NCI-H2171 (cell line): ENCODE data around the gene ADIPOR2.

ENCODE experiments used
- DNase-seq: peaks from one replicate; lab custom pipeline; 2025; lab: John Stamatoyannopoulos, UW

Gene ADIPOR2, protein sequence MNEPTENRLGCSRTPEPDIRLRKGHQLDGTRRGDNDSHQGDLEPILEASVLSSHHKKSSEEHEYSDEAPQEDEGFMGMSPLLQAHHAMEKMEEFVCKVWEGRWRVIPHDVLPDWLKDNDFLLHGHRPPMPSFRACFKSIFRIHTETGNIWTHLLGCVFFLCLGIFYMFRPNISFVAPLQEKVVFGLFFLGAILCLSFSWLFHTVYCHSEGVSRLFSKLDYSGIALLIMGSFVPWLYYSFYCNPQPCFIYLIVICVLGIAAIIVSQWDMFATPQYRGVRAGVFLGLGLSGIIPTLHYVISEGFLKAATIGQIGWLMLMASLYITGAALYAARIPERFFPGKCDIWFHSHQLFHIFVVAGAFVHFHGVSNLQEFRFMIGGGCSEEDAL

DNA sequence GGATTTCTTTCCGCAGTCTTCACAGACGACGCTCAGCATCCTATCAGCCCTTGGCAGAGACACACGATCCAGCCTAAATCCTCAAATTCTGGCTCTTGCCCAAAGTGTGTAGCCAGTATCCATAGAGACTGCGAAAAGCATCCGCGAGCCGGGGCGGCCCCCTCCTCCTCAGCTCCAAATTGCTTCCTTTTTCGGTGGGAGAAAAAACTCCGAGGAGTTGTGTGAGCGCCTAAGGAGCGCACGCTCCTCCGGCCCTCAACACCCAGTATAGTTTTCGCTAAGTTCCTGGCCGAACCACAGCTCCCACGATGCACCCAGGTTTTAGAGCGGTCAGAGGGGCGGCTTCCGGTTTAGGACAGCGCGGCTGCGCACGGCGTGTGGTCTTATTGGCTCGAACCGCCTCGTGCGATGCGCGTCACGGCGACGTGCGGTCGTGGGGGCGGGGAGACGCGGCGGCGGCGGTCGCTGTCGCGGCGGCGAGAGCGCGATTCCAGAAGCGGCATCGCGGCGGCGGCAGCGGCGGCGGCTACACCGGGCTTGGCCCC is at the start of gene ADIPOR2:
ADIPOR2 (plus strand) TSS at position 493 of the 545 bp plus-strand sequence. CDS start 63,274 bp downstream, outside the sequence.
- peak; percentile 100 for DNase-seq

DNA sequence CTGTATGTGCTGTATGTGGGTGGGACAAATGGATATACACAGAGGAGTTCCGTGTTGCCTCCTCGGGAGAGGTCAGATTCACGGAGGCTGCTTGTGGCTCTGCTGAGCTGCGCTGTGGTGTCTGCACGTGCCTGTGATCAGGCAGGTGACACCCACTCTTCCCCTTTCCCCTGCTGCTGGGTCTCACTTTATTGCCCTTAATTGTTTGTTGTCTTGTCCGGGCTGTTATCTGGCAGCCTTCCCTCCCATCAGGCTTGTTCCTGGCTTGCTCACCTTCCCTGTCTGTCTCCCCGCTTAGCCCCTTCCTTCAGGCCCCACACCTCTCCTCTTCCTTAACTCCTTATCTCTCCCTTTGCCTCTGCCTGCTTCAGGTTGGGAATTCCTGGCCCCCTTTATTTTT is 48.4 kb upstream of the ADIPOR2 start:
- DNase-seq = no peak

DNA sequence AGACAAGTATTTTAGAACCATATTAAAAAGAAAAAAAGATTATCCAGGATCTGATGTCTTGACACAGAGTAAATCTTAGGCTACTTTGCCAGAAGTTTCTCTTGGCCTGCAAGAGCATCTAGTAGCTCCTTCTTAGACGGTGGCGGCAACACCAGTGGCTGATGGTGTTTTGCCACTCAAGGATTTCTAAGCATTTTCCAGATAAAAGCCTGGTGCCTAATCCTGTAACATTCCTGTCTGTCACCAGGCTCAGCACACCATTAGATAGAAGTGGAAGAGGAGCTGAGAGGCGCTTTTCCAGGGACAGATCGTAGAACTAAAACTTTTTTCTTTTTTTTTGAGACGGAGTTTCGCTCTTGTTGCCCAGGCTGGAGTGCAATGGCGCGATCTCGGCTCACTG is 47.8 kb upstream of the ADIPOR2 start:
- no peak for DNase-seq

DNA sequence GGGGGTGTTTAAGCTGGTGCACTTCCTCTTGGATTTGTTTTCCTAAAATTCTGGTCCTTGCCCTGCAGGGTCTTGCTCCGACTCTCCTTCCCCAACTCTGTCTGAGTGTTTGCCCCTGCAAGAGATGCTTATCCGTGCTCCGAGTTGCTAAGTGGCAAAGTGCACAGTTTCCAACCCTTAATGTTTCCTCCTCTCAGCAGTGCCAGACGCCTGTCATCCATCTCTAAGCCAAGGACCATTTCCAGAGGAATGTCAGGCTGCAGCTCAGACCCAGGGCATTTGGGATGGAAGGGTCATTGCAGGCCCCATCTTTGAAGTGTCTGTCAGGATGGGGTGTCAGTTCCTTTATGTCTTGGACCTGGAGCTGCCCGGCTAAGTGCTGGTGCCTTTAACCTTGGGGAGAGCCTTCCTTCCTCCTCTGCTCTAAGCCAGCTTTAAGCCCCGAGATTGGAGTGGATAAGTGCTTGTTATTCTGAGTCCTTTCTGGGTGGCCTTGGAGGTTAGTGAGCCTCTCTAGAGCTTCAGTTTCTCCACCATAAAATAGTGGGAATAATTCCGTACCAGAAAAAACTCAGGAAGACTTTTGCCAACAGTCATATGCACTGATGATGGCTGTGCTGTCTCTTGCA is 46.9 kb upstream of the ADIPOR2 start:
- no peak for DNase-seq

DNA sequence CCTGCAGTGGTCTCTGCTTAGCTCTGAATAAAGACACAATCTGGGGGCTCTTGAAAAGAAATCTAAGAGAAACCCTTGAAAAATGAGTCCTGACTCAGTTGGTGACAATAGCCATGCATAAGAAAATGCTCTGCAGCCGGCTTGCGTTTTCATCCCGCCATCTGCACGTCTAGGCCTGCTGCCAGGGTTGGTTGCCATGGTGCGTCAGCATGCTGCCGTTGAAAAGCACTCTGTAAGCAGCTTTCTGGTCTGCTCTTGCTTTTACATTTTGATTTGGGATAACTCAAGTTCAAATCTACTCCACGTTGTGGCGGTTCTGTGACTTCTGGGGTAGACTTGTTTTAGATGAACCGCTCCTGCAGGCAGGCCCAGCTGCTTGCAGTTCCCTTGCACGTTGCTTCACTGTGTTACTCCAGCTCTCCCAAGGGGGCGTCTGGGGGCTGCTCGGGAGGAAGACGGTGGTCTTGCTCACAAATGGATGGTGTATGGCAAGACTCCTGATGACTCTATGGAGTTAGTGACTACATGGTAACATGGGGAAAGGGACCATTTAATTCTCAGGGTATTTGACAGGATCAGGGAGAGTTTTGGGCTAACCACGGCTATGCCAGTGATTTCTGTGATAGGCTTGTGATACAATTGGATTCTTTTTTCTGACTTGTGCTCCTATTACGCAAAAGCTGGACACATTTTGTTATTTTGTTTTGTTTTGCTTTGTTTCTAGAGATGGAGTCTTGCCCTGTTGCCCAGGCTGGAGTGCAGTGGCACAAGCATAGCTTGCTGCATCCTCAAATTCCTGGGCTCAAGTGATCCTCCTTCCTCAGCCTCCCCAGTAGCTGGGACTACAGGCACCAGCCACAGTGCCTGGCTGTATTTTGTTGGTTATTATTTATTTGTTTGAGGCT is 46.1 kb upstream of the ADIPOR2 start:
- DNase-seq = peak; percentile 96

DNA sequence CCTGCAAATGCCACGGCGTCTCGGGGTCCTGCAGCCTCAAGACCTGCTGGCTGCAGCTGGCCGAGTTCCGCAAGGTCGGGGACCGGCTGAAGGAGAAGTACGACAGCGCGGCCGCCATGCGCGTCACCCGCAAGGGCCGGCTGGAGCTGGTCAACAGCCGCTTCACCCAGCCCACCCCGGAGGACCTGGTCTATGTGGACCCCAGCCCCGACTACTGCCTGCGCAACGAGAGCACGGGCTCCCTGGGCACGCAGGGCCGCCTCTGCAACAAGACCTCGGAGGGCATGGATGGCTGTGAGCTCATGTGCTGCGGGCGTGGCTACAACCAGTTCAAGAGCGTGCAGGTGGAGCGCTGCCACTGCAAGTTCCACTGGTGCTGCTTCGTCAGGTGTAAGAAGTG is 45.1 kb upstream of the ADIPOR2 start:
- no peak for DNase-seq

DNA sequence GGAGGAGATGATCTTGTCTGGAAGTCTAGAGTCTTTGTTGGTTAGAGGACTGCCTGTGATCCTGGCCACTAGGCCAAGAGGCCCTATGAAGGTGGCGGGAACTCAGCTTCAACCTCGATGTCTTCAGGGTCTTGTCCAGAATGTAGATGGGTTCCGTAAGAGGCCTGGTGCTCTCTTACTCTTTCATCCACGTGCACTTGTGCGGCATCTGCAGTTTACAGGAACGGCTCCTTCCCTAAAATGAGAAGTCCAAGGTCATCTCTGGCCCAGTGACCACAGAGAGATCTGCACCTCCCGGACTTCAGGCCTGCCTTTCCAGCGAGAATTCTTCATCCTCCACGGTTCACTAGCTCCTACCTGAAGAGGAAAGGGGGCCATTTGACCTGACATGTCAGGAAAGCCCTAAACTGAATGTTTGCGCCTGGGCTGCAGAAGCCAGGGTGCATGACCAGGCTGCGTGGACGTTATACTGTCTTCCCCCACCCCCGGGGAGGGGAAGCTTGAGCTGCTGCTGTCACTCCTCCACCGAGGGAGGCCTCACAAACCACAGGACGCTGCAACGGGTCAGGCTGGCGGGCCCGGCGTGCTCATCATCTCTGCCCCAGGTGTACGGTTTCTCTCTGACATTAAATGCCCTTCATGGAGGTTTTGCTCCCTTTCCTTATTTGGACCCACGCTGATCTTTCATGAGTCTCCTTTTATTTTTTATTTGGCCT is 44.1 kb upstream of the ADIPOR2 start:
- no peak for DNase-seq

DNA sequence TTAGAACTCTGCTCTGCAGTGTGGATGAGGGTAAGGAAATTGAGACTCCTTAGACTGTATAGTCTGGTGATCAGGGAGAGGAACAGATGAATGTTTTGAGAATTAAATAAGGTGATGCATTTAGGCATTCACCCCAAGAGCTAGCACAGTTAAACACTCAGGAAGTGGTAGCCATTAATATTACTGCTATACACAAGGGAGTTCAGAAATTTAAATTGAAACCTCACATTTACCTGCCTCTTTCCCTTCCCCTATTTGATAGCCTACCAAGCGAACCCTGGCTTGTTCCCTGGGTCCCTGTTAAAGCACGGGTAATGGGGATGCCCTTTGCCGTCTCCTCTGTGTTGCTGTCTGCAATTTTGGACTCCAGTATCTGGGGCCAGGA is 43.6 kb upstream of the ADIPOR2 start:
- DNase-seq = no peak

DNA sequence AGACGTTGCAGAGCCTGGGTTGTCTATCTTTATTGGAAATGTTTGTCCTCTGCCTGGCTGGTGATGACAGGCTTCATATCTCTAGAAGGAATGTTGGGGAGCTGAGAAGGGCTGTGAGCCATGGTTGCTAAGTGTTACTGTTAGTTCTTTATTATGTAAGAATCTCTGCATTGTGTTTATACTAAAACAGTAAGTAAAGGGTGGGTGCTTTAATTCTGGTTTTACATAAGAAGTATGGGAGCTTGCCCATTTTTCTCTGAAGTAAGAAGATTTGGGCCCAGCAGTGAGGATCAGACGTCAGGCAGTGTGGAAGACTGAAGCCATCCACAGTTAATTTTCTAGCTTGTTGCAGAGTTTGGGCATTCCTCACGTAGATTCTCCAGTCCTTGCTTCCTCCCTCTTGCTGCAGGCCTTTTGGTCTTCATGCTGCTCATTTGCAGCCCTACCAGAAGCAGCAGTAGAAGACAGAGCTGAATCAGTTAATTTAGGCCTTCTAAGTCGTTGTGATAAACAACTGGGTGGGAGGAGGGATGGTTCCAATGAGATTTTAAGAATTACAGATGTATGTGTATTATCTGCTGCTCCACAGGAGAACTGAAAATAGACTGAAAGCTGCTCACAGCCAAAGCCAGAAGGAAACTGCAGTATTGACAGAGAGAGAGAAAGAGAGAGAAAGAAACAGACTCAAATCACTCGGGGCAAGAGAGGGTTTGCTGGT is 40.5 kb upstream of the ADIPOR2 start:
- no peak for DNase-seq

DNA sequence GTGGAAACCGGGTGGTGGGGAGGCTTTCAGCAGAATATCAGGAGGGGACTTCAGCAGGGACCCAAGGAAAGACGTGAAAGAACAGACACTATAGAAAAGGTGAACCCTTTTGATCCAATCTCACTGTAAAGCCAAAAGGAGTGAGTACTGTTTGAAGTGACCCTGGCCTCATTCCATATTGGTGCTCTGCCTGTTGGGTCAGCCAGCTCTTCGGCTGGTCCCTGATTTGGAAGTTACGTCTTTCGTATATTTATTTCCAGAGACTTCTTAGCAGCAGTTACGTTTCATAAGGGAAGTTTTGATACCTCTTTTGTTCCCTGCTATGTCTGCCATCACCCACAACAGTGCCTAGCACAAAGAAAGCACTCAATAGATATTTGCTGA is 39.9 kb upstream of the ADIPOR2 start:
- DNase-seq = no peak

DNA sequence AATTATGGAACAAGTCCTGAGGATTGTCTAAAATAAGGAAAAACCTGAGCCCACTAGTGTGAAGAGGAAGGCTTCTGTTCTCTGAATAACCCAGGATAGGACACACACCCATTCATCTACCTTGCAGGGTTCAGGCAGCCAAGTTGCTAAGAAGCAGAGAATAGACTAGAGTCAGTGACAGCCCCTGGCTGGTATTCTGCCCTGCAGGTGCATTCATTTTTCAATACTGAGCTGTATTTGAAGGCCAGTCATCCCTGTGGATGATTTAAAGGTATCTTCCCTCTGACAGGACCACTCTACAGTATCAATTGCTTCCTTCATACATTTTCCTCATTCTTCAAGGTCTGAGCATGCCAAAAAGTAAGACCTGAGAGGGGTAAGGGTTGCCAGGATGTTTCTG is 38.9 kb upstream of the ADIPOR2 start:
- DNase-seq = no peak

DNA sequence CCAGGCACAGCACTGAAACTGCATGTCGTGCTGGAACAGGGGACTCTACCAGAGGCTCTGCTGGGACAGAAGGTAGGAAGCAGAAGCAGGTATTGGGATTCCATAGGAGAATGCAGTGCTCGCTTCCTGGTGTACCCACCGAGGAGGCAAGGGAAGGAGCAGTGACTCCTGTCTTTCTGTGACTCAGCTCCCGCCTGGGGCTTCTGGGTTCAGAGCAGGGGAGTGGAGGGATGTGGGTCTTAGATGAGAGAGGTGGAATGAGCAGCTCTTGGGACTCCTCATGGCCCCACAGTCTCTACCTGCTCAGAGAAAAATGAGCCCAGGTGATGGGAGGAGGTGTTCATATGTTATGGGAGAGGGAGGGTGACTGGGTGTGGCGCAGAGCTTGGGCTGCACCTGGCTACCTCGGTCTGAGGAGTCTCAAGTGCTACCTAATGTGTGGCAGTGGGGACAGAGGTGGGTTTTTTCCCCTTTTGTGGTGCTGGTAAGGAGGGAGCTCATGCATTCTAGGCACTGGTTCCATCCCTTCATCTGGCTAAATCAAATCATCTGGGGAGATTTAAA is 35.6 kb upstream of the ADIPOR2 start:
- no peak for DNase-seq

DNA sequence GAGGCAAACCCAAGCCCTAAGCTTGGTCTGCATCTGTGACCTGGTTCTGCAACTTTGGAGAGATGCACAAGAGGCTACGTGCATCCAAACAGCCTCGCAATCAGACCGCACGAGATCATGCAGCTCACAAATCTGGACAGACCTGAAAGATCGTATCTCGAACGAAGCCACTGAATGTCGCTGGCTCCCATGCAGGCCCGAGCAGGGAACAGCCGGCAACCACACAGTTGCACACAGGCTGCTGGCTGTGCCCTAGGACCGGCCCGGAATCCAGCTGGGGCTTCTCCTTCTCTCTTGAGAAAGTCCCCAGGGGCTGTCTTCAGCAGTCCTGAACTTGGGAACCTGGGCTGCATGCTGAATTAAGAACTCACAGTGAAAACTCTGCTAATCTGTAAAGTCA is 34.0 kb upstream of the ADIPOR2 start:
- peak; percentile 29 for DNase-seq

DNA sequence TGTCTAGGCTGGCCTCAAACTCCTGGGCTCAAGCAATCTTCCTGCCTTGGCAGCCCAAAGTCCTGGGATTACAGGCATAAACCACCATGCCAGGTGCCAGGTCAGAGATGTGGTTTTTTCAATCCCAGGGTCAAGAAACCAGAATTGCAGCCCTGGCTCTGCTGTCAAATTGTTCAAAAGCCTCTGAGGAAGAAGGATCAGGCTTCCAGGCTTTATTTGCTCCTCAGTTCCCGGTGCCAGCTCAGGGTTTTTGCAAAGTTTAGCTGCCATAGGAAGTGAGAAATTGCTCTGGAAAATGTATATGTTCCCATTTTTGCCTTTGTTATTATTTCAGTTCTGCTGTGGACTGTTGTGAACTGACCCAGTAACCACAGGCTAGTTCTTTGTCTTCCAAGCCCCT is 33.2 kb upstream of the ADIPOR2 start:
- no peak for DNase-seq

DNA sequence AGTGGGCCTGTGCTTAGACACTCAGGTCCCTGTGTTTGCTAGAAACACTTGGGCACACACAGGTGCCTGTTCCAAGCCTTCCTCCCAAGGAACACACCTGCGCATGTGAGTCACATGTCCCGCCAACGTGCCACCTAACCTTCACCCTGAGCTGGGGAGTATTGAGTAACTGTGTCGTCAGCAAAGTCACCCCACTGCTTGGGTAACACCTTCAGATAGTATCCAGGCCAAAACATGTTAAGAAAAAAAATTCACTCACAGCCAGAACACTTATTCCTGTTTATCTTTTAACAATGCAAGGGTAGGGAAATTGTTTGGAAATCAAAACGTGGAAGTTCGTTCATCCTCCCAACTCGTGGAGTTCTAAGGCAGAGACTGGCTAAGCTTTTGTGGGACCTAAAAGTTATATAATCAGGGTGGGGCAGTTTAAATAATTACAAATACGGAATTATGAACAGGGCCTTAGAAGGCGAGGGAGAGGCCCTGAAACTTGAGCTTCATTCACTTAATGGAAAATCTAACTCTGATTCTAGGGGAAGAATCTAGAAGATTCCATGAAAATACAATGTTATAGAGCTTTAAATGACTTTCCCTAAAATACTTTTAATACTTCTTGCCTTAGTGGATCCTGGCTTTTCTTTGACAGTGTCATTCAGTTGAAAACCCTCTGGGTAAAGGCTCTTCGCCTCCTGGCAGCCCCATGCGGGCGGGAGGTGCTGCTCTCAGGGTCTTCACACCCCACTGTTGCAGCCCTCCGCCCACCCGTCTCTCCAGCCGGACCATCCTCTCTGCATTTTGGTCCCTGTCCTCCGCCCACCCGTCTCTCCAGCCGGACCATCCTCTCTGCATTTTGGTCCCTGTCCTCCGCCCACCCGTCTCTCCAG is 30.3 kb upstream of the ADIPOR2 start:
- no peak for DNase-seq

DNA sequence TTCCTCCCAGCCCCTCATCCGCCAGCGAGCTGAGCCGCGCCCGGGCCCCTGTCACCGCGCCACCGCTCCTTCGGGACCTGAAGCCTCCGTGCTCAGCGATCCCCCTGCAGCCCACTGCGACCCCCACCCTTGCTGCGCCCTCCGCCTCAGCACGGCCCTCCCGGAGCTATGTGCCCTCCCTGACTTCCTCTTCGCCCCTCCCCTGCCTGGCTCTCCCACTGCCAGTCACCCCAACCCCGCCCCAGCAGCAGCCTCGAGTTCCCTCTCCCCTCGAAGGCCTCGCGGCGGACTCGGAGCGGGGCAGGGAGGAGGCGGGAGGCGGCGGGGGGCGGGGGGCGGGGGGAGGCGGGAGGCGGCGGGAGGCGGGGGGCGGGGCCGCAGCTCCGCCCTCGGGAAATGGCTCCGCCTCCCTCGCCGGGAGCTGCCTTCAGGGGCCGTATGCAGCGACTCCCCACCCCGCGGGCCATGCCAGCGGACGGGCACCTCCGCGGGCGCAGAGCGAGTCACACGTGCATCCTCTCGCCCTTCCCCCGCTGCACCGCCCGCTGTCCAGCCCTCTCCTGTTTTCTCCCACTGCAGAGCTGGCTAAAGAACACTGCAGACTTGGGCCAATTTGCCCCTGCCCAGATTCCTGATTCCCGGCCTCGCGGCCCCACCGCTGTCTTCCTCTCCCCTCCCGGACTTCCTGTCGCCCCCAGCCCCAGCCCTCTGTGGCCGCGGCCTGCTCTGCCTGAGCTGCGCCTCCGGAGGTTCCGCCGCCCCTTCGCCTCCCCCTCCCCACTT is 29.1 kb upstream of the ADIPOR2 start:
- DNase-seq = peak; percentile 95

DNA sequence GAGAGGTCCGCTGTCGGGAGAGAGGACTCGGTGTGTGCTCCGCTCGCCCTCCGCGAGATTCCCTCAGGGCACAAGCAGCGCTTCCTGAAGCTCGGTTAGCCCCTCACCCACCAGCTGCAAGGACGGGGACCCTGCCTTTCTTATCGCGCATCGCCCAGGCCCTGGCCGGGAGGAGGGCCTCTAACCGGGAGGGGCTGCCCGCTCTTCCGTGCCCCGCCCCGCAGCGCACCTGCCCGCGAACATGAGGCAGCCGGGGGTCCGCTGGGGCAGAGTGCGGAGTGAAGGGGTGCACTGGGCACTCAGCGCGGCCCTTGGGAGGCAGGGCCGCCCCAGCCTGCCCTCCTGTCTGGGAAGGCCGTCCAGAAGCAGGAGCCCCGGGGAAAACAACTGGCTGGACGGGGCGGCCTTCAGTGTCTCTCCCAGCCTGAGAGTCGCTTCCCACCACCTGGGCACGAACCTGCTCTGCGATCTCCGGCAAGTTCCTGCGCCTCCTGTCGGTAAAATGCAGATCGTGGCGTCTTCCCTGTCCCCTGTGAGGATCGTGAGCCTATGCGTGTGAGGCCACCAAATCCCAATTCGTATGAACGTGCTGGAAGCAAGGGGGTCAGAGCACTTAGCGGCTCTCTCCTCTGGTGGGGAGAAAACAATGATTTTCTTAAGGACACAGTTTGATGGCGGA is 28.0 kb upstream of the ADIPOR2 start:
- no peak for DNase-seq

DNA sequence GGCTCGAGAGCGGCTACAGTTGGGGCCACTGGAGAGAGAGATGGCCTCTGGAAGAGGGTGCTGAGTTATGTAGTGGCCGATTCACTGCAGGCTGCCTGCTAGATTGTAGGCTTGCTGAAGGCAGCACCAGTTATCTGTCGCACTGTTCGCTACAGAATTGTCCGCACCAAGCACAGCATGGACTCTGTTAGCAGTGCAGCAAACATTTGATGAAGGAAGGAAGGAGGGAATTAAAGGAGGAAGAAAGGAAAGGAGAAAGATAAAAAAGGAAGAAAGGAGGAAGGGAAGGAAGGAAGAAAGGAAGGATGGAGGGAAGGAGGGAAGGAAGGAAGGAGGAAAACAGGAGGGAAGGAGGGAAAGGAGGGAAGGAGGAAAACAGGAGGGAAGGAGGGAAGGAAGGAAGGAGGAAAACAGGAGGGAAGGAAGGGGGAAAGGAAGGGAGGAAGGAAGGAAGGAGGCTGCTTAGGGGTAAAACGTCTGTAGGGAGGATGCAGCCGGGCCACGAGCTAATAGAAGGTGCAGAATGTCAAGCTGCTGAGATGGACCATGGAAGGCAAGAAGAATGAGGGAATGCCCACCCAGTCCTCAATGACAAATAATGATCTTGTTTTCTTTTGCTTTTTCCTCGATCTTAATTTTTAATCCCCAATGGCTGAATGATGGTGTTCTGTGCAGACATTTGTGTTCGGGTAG is 27.3 kb upstream of the ADIPOR2 start:
- no peak for DNase-seq
